HepG2 (cell line): Measurements from ENCODE around the gene SLC26A9. TPM values are rescaled to one million over a fixed set of nuclear protein-coding genes. Genes with fewer than 3 reads are reported as not detected.
"Not testable (repeated sequence)": the region's sequence is repeated elsewhere in the genome, so short reads cannot be mapped to it uniquely, and the experiment has no call there.

Experiments used
- ATAC-seq: fragments of 200-7000 bp; cut with Tn5 transposase; 3 replicates; pipeline ENCODE4 v1.9.1; 2020; ENCODE audit warnings: mild to moderate bottlenecking, moderate library complexity
- BruUV-seq: library from RNA; stranded (reverse); fragments of 400-500 nt; replicated peaks from 2 replicates; lab custom pipeline; 2021; lab: Mats Ljungman, UMichigan
- CTCF ChIA-PET: fragments of 300-600 bp; formaldehyde crosslinking; extraction: SDS; loops from one replicate; lab custom pipeline; 2021; ENCODE audit warnings: low total read pairs, inconsistent platforms, low intra/inter-chr PET ratio; lab: Yijun Ruan, JAX
- POLR2A ChIA-PET: fragments of 350-600 bp; sonication (Branson Sonifier 250); formaldehyde crosslinking; loops from one replicate; lab custom pipeline; 2020; ENCODE audit warnings: antibody characterized with exemption, inconsistent platforms; lab: Yijun Ruan, JAX
- DNase-seq: peaks from one replicate; pipeline ENCODE4 v3.0.0-alpha.2; 2015; ENCODE audit warnings: low spot score
- FAIRE-seq: peaks from 3 replicates; lab custom pipeline; 2011; peaks lifted over from hg19 to GRCh38; lab: Jason Lieb, UNC
- H2AFZ ChIP-seq: one replicate; pipeline ENCODE4 v1.6.1; 2011; ENCODE audit warnings: low read length, inconsistent platforms
- H3K27ac ChIP-seq: fragments of 300-600 bp; 3 replicates; pipeline ENCODE4 v1.8.0; 2011; ENCODE audit warnings: mixed run types, mild to moderate bottlenecking, mixed read lengths, low read length, inconsistent platforms; ENCODE audit not compliant: insufficient read depth; ENCODE audit errors: extremely low read length
- H3K27me3 ChIP-seq, 2 experiments: fragments of 200-600 bp in 1 of 2; 2 replicates in 1 of 2; 3 replicates in 1 of 2; pipeline versions ENCODE4 v1.6.0 to v1.8.0; 2011; ENCODE audit warnings: low read length in 2 of 2, mild to moderate bottlenecking in 2 of 2, moderate library complexity in 2 of 2, inconsistent platforms in 1 of 2; ENCODE audit not compliant: insufficient read depth in 2 of 2, control insufficient read depth in 1 of 2
- H3K36me3 ChIP-seq, 2 experiments: fragments of 200-600 bp in 1 of 2; replicated peaks in 1 of 2; 2 replicates in 1 of 2; 3 replicates in 1 of 2; pipeline versions ENCODE4 v1.5.1 to v1.8.0; 2011; ENCODE audit warnings: low read length in 2 of 2, inconsistent platforms in 1 of 2; ENCODE audit not compliant: insufficient read depth in 2 of 2, control insufficient read depth in 1 of 2
- H3K4me1 ChIP-seq: 2 replicates; pipeline ENCODE4 v1.5.1; 2012; ENCODE audit warnings: low read length, inconsistent platforms; ENCODE audit not compliant: insufficient read depth
- H3K4me2 ChIP-seq: 2 replicates; pipeline ENCODE4 v1.6.0; 2011; ENCODE audit warnings: low read depth, low read length, inconsistent platforms
- H3K4me3 ChIP-seq, 3 experiments: fragments of 200-600 bp in 1 of 3; sonication (generic), shearing (Covaris generic) in 1 of 3; replicated peaks in 1 of 3; 2 replicates each; pipeline ENCODE4 v1.5.1; 2011 to 2016; ENCODE audit warnings: low read length in 3 of 3, inconsistent platforms in 2 of 3, low read depth in 2 of 3, mild to moderate bottlenecking in 2 of 3, control low read depth in 1 of 3, mixed read lengths in 1 of 3; ENCODE audit not compliant: insufficient read depth in 1 of 3
- H3K79me2 ChIP-seq: one replicate; pipeline ENCODE4 v1.6.1; 2011; ENCODE audit warnings: low read length, inconsistent platforms; ENCODE audit not compliant: insufficient read depth
- H3K9ac ChIP-seq: 2 replicates; pipeline ENCODE4 v1.6.0; 2011; ENCODE audit warnings: mild to moderate bottlenecking, low read depth, low read length, inconsistent platforms; ENCODE audit not compliant: insufficient read depth
- H3K9me3 ChIP-seq: 2 replicates; pipeline ENCODE4 v1.5.1; 2012; ENCODE audit warnings: mild to moderate bottlenecking, low read length
- H4K20me1 ChIP-seq: 2 replicates; pipeline ENCODE4 v1.6.0; 2011; ENCODE audit warnings: inconsistent platforms, mild to moderate bottlenecking, low read length, moderate library complexity; ENCODE audit not compliant: insufficient read depth
- FOSL2 ChIP-seq: sonication (generic); formaldehyde crosslinking; IDR thresholded peaks from 2 replicates; pipeline ENCODE4 v1.4.0; 2020; ENCODE audit warnings: missing genetic modification reagents
- NR3C1 ChIP-seq: sonication (generic); formaldehyde crosslinking; IDR thresholded peaks from 2 replicates; pipeline ENCODE4 v1.4.0; 2020; ENCODE audit warnings: missing genetic modification reagents
- ZNF124 ChIP-seq: sonication (generic); formaldehyde crosslinking; IDR thresholded peaks from 2 replicates; pipeline ENCODE4 v1.4.0; 2020; ENCODE audit warnings: missing genetic modification reagents
- WGBS: methylation state at CpG from one replicate; pipeline ENCODE4 v1.1.6; 2017; ENCODE audit warnings: low lambda C conversion rate; 5-methylcytosine and 5-hydroxymethylcytosine counted together
- in situ Hi-C: cut with HindIII; loops from 2 replicates; pipeline ENCODE4 v1.10.0; 2017; ENCODE audit warnings: low pct_unique_long_range_greater_than_20kb; ENCODE audit not compliant: extremely low pct_ligation_motif_present
- intact Hi-C: fragments of 100-400 bp; cut with micrococcal nuclease; formaldehyde crosslinking; loops from one replicate; pipeline ENCODE4 v1.10.0; 2022; ENCODE audit not compliant: unreplicated experiment
- polyA plus RNA-seq, 8 experiments: library from polyadenylated mRNA; depleted of rRNA in 3 of 8; stranded (reverse) in 7 of 8; unstranded in 1 of 8; fragments of >200 nt; fragmentation: Illumina TruSeq in 4 of 8; extraction: Trizol in 4 of 8; gene quantifications; 2 replicates each; pipeline versions ENCODE4 v1.2.1 to v1.2.3, GENCODE V29; 2011 to 2016; ENCODE audit warnings: low read depth in 4 of 8, missing spikeins in 1 of 8, mixed read lengths in 1 of 8; ENCODE audit not compliant: insufficient read depth in 1 of 8
- total RNA-seq, 5 experiments: library from RNA; depleted of rRNA; stranded (reverse); fragments of >200 nt; fragmentation: Illumina TruSeq; extraction: Trizol; gene quantifications; 2 replicates each; pipeline ENCODE4 v1.2.3, GENCODE V29; 2016; ENCODE audit warnings: low read depth in 1 of 5

Gene SLC26A9
- total and polyA plus RNA-seq, 2 of the 13 experiments (the other 11 are each of a cell fraction or from before 2014, with no cell fraction given) = 0.11 to 0.15 TPM

DNA sequence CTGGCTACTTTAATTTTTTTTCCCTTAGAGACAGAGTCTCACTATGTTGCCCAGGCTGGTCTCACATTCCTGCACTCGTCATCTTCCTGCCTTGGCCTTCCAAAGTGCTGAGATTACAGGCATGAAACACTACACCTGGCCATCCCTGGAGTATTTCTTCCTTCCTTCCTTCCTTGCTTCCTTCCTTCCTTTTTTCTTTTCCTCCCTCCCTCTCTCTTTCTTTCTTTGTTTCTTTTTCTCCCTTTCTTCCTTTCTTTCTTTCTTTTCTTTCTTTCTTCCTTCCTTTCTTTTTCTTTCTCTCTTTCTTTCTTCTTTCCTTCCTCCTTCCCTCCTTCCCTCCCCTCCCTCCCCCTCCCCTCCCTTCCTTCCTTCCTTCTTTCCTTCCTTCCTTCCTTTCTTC lies 46.9 kb downstream of the SLC26A9 start:
- no peaks in the 10 kb centered on the region for H3K79me2 ChIP-seq
- intact Hi-C loops = no loop called here
- no TSS peak for BruUV-seq
- no peaks in the 10 kb centered on the region for H3K27me3 ChIP-seq
- no peak overlapping the region for H2AFZ ChIP-seq
- FAIRE-seq = no peak
- no peaks in the 10 kb centered on the region for H3K4me1 ChIP-seq
- no peak overlapping the region for H3K4me2 ChIP-seq
- CTCF ChIA-PET = no interaction called here
- POLR2A ChIA-PET = no interaction called here
- H3K36me3 ChIP-seq = no peaks in the 10 kb centered on the region
- 0% methylated on average over 1 of the region's 1 CpG for WGBS
- H3K9me3 ChIP-seq = no peaks in the 10 kb centered on the region
- no peak for TF ChIP-seq FOSL2 (CRISPR knock-in tag)
- no peak for TF ChIP-seq ZNF124 (CRISPR knock-in tag)
- TF ChIP-seq NR3C1 (CRISPR knock-in tag) = no peak
- TF ChIP-seq, all 625 proteins: peak for 0
- Histone ChIP-seq H3K4me3 (no peak overlapping the region), H3K27ac (no peak overlapping the region), H4K20me1 (no peaks in the 10 kb centered on the region), H3K9ac (no peak overlapping the region)
- ATAC-seq = no peak
- in situ Hi-C loops = no loop called here
- DNase-seq = no peak

- H3K4me3 ChIP-seq, H3K9ac ChIP-seq, H3K27ac ChIP-seq, H3K9me3 ChIP-seq, in situ Hi-C loops, BruUV-seq, FAIRE-seq, H3K79me2 ChIP-seq, H3K27me3 ChIP-seq, H3K4me2 ChIP-seq, ATAC-seq, intact Hi-C loops, H2AFZ ChIP-seq, CTCF ChIA-PET, H3K4me1 ChIP-seq, H3K36me3 ChIP-seq, POLR2A ChIA-PET, DNase-seq, H4K20me1 ChIP-seq: not testable (repeated sequence)
- WGBS = 5% methylated on average over 3 of the region's 3 CpGs
These were observed 49.1 kb downstream of the SLC26A9 start for GRCh38 chr1:205894119-205894518.

- in situ Hi-C loops, H3K27me3 ChIP-seq, H3K36me3 ChIP-seq, H2AFZ ChIP-seq, H4K20me1 ChIP-seq, H3K4me1 ChIP-seq, BruUV-seq, H3K27ac ChIP-seq, ATAC-seq, H3K9ac ChIP-seq, intact Hi-C loops, H3K9me3 ChIP-seq, H3K79me2 ChIP-seq, FAIRE-seq, CTCF ChIA-PET, DNase-seq, H3K4me2 ChIP-seq, POLR2A ChIA-PET, H3K4me3 ChIP-seq: not testable (repeated sequence)
- WGBS = 0% methylated on average over 2 of the region's 2 CpGs
These were observed 51.1 kb downstream of the SLC26A9 start for GRCh38 chr1:205892175-205892574.

DNA sequence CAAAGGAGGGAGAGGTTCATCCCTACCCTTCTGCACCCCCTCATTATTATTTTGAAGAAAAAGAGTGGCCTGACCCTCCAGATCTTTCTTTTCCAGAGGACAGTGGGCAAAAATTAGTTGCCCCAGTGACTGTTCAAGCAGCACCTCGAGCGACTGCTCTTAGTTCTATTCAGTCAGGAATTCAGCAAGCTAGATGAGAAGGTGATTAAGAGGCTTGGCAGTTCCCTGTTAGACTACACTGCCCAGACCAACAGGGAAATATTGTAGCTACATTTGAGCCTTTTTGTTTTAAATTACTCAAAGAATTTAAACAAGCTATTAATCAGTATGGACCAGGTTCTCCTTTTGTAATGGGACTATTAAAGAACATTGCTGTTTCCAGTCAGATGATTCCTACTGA lies 51.8 kb downstream of the SLC26A9 start:
- CTCF ChIA-PET, ATAC-seq: not testable (repeated sequence)

More for the DNA sequence above, 51.8 kb downstream of the SLC26A9 start:
- H4K20me1 ChIP-seq, in situ Hi-C loops, FAIRE-seq, H3K9me3 ChIP-seq, H3K36me3 ChIP-seq, H3K4me2 ChIP-seq, POLR2A ChIA-PET, H3K27ac ChIP-seq, H3K4me3 ChIP-seq, BruUV-seq, intact Hi-C loops, H3K27me3 ChIP-seq, H3K9ac ChIP-seq, DNase-seq, H3K4me1 ChIP-seq, H3K79me2 ChIP-seq, H2AFZ ChIP-seq: not testable (repeated sequence)
- WGBS = 22% methylated on average over 2 of the region's 2 CpGs
